ENCODE measurements around the gene SPATA25. TPM values are rescaled to one million over a fixed set of nuclear protein-coding genes. Genes with fewer than 3 reads are reported as not detected.

The SPATA25 gene
- total RNA-seq, 4 donors from 2014 or later, result 2.6 to 16.2 (median 6.0) TPM

GRCh38 chr20:45918779-45919537, 31.5 kb upstream of the SPATA25 start:
- TF ChIP-seq, protein P1, sequence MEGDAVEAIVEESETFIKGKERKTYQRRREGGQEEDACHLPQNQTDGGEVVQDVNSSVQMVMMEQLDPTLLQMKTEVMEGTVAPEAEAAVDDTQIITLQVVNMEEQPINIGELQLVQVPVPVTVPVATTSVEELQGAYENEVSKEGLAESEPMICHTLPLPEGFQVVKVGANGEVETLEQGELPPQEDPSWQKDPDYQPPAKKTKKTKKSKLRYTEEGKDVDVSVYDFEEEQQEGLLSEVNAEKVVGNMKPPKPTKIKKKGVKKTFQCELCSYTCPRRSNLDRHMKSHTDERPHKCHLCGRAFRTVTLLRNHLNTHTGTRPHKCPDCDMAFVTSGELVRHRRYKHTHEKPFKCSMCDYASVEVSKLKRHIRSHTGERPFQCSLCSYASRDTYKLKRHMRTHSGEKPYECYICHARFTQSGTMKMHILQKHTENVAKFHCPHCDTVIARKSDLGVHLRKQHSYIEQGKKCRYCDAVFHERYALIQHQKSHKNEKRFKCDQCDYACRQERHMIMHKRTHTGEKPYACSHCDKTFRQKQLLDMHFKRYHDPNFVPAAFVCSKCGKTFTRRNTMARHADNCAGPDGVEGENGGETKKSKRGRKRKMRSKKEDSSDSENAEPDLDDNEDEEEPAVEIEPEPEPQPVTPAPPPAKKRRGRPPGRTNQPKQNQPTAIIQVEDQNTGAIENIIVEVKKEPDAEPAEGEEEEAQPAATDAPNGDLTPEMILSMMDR (IDR thresholded peaks at IDR 0.05), result no peak
- TF ChIP-seq POLR2A (IDR thresholded peaks at IDR 0.05), result no peak
- intact Hi-C loops (cut with DNase I; ENCODE audit: low total_unique reads), result no loop called here
- no peaks in the 10 kb centered on the region for H3K9me3 ChIP-seq

GRCh38 chr20:45918182-45918737, 30.8 kb upstream of the SPATA25 start:
- no peaks in the 10 kb centered on the region for H3K36me3 ChIP-seq
- peaks cover 0 to 12% of the 10 kb centered on the region in 2 donors for H3K4me1 ChIP-seq
- TF ChIP-seq, protein P1 (IDR thresholded peaks at IDR 0.05), result no peak
- TF ChIP-seq POLR2A (IDR thresholded peaks at IDR 0.05), result no peak
- no peak overlapping the region for H3K4me3 ChIP-seq
- no peak for DNase-seq
- intact Hi-C loops (cut with DNase I; ENCODE audit: low total_unique reads), result no loop called here
- H3K27ac ChIP-seq, result peak overlapping the region; percentile 76 to 82
- no peaks in the 10 kb centered on the region for H3K9me3 ChIP-seq
- no peaks in the 10 kb centered on the region for H3K27me3 ChIP-seq

More at GRCh38 chr20:45918779-45919537, 31.5 kb upstream of the SPATA25 start:
- H3K4me3 ChIP-seq, result no peak overlapping the region
- peak overlapping the region; percentile 76 to 82 for H3K27ac ChIP-seq
- H3K27me3 ChIP-seq, result no peaks in the 10 kb centered on the region
- H3K36me3 ChIP-seq, result no peaks in the 10 kb centered on the region
- H3K4me1 ChIP-seq, result peaks cover 0 to 14% of the 10 kb centered on the region in 2 donors
- no peak for DNase-seq

DNA sequence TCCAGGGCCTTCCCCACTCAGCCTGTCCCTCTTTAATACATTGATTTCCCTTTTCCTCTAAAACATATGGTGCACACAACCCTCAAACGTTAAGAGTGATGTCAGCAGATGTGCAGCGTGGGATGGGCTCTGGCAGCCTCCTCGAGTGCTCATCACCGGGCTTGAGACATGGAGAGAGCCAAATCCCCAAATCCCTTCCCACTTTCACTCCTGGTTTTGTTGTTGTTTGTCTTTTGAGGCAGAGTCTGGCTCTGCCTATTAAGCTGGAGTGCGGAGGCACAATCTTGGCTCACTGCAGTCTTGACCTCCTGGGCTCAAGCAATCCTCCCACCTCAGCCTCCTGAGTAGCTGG, 30.3 kb upstream of the SPATA25 start:
- Histone ChIP-seq H3K9me3 (no peaks in the 10 kb centered on the region), H3K4me3 (no peak overlapping the region), H3K27me3 (no peaks in the 10 kb centered on the region), H3K4me1 (peaks cover 0 to 12% of the 10 kb centered on the region in 2 donors), H3K27ac (peak overlapping the region; percentile 76 to 82), H3K36me3 (no peaks in the 10 kb centered on the region)
- intact Hi-C loops (cut with DNase I; ENCODE audit: low total_unique reads), result no loop called here
- TF ChIP-seq POLR2A (IDR thresholded peaks at IDR 0.05), result no peak
- TF ChIP-seq, protein P1 (IDR thresholded peaks at IDR 0.05), result no peak
- DNase-seq, result peak; percentile 64 to 71

GRCh38 chr20:45913116-45913515, 25.7 kb upstream of the SPATA25 start:
- no peaks in the 10 kb centered on the region for H3K4me1 ChIP-seq
- no peak for DNase-seq
- H3K4me3 ChIP-seq, result no peak overlapping the region
- H3K27ac ChIP-seq, result peak overlapping the region; percentile 90 to 96
- intact Hi-C loops (cut with DNase I; ENCODE audit: low total_unique reads), result no loop called here
- TF ChIP-seq, protein P1 (IDR thresholded peaks at IDR 0.05), result no peak
- TF ChIP-seq POLR2A (IDR thresholded peaks at IDR 0.05), result no peak
- H3K27me3 ChIP-seq, result no peaks in the 10 kb centered on the region
- no peaks in the 10 kb centered on the region for H3K9me3 ChIP-seq
- H3K36me3 ChIP-seq, result no peaks in the 10 kb centered on the region

DNA sequence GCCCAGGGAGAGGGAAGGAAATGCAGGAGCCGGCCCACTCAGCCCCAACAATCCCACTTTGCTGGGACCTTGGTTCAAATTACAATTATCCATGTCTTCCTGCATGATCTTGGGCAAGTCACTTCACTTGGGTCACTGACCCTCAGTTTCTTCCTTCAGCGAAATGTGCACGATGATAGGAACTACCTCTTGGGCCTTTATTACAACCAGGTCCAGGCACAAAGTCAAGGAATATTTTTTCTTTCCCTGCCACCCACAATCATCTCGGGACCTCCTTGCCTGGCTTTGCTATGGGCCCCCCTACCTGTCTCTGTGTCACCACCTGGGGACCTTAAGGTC, 24.9 kb upstream of the SPATA25 start:
- H3K4me1 ChIP-seq, result no peaks in the 10 kb centered on the region
- intact Hi-C loops (cut with DNase I; ENCODE audit: low total_unique reads), result no loop called here

More for the DNA sequence above, 24.9 kb upstream of the SPATA25 start:
- Histone ChIP-seq H3K27ac (peak overlapping the region; percentile 90 to 96), H3K4me3 (peak overlapping the region; percentile 48 to 78), H3K36me3 (no peaks in the 10 kb centered on the region), H3K9me3 (no peaks in the 10 kb centered on the region), H3K27me3 (no peaks in the 10 kb centered on the region)
- no peak for TF ChIP-seq POLR2A (IDR thresholded peaks at IDR 0.05)
- TF ChIP-seq, protein P1 (IDR thresholded peaks at IDR 0.05), result no peak
- DNase-seq, result no peak

Data from uterus (tissue), 4 donors.